ENCODE measurements around the gene ESPL1. TPM values are rescaled to one million over a fixed set of nuclear protein-coding genes. Genes with fewer than 3 reads are reported as not detected.

The ESPL1 gene
- total RNA-seq, 2 donors from 2014 or later = 80.1 to 92.1 TPM

DNA sequence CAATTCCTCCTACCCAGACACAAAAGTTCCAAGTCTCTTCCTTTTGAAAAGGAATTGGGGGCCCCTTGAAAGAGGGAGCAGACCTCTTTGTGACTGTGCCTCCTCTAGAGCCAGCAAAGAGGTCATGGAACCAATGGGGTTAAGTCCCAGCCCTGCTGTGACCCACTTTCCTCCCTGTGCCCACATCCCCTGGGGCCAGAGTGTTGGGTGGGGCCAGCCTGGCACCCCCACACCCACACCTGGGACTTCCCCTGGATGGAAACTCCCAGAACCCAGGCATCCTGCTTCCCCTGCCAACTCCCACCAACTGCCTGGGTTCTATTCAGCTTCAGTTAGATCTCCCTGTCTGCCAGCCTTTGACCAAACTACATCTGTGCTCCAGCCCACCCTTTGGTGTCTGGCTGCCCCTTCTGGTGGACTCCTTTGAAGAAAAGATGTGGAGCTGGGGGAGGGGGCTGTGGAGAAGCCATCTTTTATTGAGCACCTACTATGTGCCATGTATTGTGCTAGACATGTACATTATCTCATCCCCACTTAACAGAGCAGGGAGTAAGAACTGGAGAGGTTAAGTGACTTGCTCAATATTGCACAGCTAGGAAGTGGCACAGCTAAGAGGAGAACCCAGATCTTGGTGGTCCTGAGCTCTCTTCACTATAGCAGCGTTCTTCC, 31.5 kb upstream of the ESPL1 start:
- Mint-ChIP-seq H3K27ac (peak overlapping the region; percentile 94), H3K4me3 (peak overlapping the region; percentile 86), H3K9me3 (no peaks in the 10 kb centered on the region), H3K36me3 (ENCODE audit: low read depth) (no peaks in the 10 kb centered on the region), H3K4me1 (peaks cover 41% of the 10 kb centered on the region), H3K27me3 (no peaks in the 10 kb centered on the region)
- ATAC-seq (replicated peaks) = peak; percentile 31

DNA sequence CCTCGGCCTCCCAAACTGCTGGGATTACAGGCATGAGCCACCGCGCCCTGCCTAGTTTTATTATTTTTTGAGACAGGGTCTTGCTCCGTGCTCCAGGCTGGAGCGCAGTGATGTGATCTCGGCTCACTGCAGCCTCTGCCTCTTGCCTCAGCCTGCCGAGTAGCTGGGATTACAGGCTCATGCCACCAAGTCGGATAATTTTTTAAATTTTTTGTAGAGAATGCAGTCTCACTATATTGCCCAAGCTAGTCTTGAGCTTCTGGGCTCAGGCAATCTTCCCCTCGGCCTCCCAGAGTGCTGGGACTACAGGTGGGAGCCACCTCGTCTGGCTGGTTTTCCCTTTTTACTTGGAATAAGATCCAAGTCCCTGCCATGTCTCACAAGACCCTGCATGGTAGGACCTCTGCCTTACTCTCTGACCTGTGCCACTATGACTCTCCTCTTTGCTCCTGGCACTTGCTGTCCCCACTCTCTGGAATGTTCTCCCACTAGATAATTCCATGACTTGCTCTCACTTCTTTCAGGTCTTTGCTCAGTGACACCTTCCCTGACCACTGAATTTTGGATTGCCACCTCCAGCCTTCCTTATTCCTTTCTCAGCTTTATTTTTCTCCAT, 28.3 kb upstream of the ESPL1 start:
- H3K4me1 Mint-ChIP-seq = peaks cover 46% of the 10 kb centered on the region
- H3K27me3 Mint-ChIP-seq = no peaks in the 10 kb centered on the region
- no peaks in the 10 kb centered on the region for H3K36me3 Mint-ChIP-seq (ENCODE audit: low read depth)
- ATAC-seq (replicated peaks) = no peak
- no peaks in the 10 kb centered on the region for H3K9me3 Mint-ChIP-seq
- H3K27ac Mint-ChIP-seq = no peak overlapping the region
- no peak overlapping the region for H3K4me3 Mint-ChIP-seq

DNA sequence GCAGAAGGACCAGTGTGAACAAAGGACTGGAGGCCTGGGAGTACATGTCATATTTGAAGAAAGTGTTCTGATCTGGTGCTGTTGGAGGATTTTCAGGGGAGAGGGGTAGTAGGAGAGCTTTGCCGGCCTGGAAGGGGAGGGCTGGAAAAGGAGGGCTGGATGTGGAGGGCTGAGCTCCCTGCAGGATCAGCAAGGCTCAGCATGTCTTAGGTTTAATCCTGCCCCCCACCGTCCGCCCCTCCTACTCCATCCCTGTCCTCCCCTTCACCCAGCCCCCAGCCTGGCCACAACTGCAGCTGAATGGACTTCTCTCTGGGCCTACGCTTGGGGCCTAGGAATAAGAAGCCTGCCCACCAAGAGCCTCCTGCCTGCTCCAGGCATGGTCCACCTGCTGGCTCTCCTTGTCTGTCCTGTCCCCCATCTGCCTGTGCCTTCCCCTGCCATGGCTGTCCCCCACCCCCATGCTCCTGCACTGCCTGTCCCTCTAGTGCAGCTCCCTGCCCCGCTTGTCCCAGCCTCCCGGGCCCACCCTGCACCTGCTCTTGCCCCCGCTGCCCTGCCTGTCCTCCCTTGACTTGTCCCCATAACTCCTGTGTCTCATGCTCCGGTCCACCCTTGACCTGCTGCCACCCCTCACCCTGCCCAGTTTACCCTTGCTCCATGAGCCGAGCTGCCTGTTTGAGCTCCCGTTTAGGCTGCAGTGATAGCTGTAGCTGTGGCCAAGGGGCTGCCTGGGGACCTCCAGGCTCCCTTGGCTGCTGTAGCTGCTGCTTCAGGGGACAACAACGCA, 26.3 kb upstream of the ESPL1 start:
- Mint-ChIP-seq H3K4me1 (peaks cover 29% of the 10 kb centered on the region), H3K9me3 (no peaks in the 10 kb centered on the region), H3K27me3 (no peaks in the 10 kb centered on the region), H3K36me3 (ENCODE audit: low read depth) (no peaks in the 10 kb centered on the region), H3K27ac (peak overlapping the region; percentile 21), H3K4me3 (no peak overlapping the region)
- ATAC-seq (replicated peaks) = no peak

DNA sequence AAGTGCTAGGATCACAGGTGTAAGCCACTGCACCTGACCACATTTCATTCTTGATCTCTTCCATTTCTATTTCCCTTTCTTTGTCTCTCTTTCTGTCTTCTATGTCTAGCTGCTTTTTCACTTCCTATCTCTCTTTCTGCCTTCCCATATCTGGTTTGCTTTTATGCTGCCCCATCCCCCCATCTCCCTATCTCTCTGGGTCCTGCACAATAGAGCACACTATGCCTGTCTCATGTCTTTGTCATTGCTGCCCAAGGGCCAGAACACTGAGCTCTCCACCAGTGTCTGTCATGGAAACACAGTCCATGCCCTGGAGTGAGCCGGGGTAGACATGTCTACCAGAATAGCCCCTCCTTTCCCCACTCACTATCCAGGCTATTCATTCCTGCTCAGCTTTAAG, 23.8 kb upstream of the ESPL1 start:
- H3K27ac Mint-ChIP-seq = peak overlapping the region; percentile 25
- no peaks in the 10 kb centered on the region for H3K36me3 Mint-ChIP-seq (ENCODE audit: low read depth)
- no peaks in the 10 kb centered on the region for H3K9me3 Mint-ChIP-seq
- ATAC-seq (replicated peaks) = no peak
- no peak overlapping the region for H3K4me3 Mint-ChIP-seq
- no peaks in the 10 kb centered on the region for H3K27me3 Mint-ChIP-seq
- peaks cover 20% of the 10 kb centered on the region for H3K4me1 Mint-ChIP-seq

DNA sequence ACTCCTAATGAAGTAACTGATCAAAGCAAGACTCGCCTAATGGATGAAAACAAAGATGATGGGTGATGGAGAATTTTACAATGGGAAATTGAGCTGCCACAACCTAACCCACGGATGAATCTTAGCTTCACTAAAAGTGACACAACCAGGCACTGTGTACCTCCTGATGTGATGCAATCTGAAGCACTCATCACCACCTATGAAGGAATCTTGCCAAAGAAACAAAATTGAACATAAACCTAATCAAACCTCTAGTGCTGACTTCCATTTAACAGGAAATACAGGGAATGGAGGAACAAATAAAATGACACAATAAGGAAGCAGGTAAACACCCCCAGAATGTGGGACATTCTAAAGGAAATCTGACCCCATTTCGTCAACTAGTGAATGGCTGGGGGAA, 22.8 kb upstream of the ESPL1 start:
- H3K36me3 Mint-ChIP-seq (ENCODE audit: low read depth) = no peaks in the 10 kb centered on the region
- no peak for ATAC-seq (replicated peaks)
- H3K4me1 Mint-ChIP-seq = peaks cover 16% of the 10 kb centered on the region
- H3K9me3 Mint-ChIP-seq = no peaks in the 10 kb centered on the region
- H3K27ac Mint-ChIP-seq = no peak overlapping the region
- H3K27me3 Mint-ChIP-seq = no peaks in the 10 kb centered on the region
- no peak overlapping the region for H3K4me3 Mint-ChIP-seq

DNA sequence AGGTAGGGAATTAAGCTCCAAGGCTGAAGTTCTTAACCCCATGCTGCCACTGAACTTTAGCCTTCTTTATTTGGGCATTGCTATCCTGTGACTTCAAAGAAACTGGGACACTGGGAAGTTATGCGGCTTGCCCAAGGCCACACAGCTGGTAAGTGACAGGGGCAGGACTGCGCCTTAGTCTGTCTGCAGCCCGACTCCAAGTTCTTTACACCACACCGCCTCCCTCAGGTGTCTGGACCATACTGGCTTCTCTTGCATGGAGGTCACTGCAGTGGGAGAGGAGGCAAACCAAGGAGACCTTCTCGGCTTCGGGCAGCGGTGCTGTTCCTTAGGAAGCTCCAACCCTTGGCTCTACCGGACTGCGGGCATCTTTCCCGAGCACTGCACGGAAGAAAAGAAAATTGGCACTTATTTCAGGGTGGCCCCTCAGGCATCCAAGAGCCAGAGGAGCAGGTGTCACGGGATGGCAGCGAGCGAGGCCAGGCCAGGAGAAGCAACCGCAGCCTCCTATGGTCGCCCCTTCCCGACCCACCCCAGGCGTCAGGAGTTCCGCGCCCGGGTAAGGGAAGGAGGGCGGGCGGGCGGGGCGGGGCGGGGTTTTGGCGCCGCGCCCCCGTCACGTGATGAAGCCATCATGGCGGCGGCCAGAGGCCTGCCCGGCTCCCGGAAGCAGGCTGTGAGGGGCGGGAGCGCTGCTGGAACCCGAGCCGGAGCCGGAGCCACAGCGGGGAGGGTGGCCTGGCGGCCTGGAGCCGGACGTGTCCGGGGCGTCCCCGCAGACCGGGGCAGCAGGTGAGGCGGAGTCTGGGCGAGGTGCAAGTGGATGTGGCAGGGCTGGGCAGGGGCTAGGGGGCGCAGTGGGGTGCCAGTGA, 16.4 kb upstream of the ESPL1 start:
- Mint-ChIP-seq H3K4me1 (peaks cover 23% of the 10 kb centered on the region), H3K4me3 (peak overlapping the region; percentile 94), H3K9me3 (no peaks in the 10 kb centered on the region), H3K27ac (peak overlapping the region; percentile 93), H3K36me3 (ENCODE audit: low read depth) (peaks cover 32% of the 10 kb centered on the region), H3K27me3 (no peaks in the 10 kb centered on the region)
- ATAC-seq (replicated peaks) = peak; percentile 89

DNA sequence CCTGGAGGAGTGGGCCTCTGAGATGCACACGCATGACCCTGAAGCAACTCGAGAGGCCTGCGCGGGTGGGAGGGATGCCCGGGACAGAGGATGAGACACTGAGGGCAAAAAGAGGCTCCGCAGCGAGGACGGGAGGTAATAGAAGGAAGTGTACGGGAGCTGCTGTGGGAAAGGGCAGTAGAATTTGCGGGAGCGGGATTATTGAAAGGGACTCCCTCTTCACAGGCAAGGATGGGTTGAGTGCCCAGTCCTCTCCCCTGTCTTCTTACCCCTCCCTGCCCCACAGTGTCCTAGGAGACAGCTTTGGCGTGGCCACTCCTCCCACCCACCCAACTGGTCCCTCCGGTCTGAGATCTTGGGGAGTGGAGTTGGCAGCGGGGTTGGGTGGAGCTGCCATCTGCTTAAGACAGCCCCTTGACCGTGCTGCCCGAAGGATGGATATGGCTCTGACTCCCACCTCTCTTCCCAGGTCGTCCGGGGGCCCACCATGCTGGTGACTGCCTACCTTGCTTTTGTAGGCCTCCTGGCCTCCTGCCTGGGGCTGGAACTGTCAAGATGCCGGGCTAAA, 15.7 kb upstream of the ESPL1 start:
- no peaks in the 10 kb centered on the region for H3K27me3 Mint-ChIP-seq

DNA sequence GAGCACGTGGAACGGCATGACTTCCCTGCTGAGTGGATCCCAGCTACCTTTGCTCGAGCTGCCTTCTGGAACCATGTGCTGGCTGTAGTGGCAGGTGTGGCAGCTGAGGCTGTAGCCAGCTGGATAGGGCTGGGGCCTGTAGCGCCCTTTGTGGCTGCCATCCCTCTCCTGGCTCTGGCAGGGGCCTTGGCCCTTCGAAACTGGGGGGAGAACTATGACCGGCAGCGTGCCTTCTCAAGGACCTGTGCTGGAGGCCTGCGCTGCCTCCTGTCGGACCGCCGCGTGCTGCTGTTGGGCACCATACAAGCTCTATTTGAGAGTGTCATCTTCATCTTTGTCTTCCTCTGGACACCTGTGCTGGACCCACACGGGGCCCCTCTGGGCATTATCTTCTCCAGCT, 14.8 kb upstream of the ESPL1 start:
- peak overlapping the region; percentile 94 for H3K4me3 Mint-ChIP-seq
- H3K27ac Mint-ChIP-seq = peak overlapping the region; percentile 93
- H3K27me3 Mint-ChIP-seq = no peaks in the 10 kb centered on the region
- ATAC-seq (replicated peaks) = no peak
- peaks cover 23% of the 10 kb centered on the region for H3K4me1 Mint-ChIP-seq
- no peaks in the 10 kb centered on the region for H3K9me3 Mint-ChIP-seq
- H3K36me3 Mint-ChIP-seq (ENCODE audit: low read depth) = peaks cover 32% of the 10 kb centered on the region

More for the DNA sequence above, 15.7 kb upstream of the ESPL1 start:
- ATAC-seq (replicated peaks) = peak; percentile 29
- H3K9me3 Mint-ChIP-seq = no peaks in the 10 kb centered on the region
- H3K27ac Mint-ChIP-seq = peak overlapping the region; percentile 93
- peaks cover 32% of the 10 kb centered on the region for H3K36me3 Mint-ChIP-seq (ENCODE audit: low read depth)
- peak overlapping the region; percentile 94 for H3K4me3 Mint-ChIP-seq
- H3K4me1 Mint-ChIP-seq = peaks cover 23% of the 10 kb centered on the region

DNA sequence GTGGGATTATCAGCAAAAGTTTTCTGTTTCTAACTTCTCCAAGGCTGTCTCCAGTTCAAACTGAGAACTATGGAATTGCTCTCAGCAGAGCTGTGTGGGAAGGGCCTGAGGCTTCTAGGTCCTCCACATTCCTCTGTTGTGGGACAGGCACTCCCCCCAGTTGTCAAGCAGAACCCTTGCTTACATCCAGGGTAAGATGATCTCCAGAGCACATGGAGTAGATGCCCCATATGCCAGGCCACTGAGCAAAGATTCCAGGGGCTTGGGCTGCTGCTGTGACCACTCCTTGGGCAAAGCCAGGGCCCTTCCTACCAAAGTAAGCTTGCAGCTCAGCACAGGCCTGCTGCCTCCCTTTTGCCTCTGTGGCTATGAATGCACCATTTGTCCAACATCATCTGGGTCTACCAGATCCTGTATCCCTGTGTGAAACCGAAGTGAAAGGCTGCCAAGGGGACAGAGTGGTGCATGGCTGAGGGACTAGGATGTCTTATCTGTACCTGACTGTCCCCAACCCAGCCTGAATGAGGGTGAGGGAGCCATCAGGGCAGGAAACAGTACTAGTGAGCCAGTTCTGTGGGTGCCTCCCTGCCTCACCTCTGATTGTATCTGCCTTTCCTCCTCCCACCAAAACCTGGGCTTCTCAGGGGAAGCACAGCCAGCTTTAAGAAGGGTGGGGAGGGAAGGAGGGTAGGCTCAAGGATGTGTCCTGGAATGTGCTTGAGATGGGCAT, 13.1 kb upstream of the ESPL1 start:
- ATAC-seq (replicated peaks) = no peak
- peak overlapping the region; percentile 94 for H3K4me3 Mint-ChIP-seq
- H3K27ac Mint-ChIP-seq = peak overlapping the region; percentile 62
- H3K9me3 Mint-ChIP-seq = no peaks in the 10 kb centered on the region
- H3K36me3 Mint-ChIP-seq (ENCODE audit: low read depth) = peaks cover 32% of the 10 kb centered on the region
- H3K4me1 Mint-ChIP-seq = peaks cover 30% of the 10 kb centered on the region
- no peaks in the 10 kb centered on the region for H3K27me3 Mint-ChIP-seq

DNA sequence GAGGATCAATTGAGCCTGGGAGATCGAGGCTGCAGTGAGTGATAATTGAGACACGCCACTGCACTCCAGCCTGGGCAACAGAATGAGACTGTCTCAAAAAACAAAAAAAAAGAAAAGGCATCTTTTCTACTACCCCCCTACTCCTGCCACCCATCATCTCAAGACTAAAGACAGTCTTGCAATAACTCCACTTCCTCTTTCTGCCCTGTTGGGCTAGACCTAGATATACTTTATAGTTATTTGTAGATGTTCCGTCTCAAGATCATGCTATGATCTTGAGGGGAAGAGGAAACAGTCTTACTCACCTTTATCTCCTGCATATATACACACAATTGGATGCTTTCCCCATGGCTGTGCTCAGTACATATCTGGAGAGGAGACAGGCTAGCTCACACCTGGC, 12.1 kb upstream of the ESPL1 start:
- no peaks in the 10 kb centered on the region for H3K9me3 Mint-ChIP-seq
- peaks cover 27% of the 10 kb centered on the region for H3K4me1 Mint-ChIP-seq
- peak overlapping the region; percentile 62 for H3K27ac Mint-ChIP-seq
- H3K36me3 Mint-ChIP-seq (ENCODE audit: low read depth) = peaks cover 32% of the 10 kb centered on the region
- no peak for ATAC-seq (replicated peaks)
- peak overlapping the region; percentile 94 for H3K4me3 Mint-ChIP-seq
- H3K27me3 Mint-ChIP-seq = no peaks in the 10 kb centered on the region

DNA sequence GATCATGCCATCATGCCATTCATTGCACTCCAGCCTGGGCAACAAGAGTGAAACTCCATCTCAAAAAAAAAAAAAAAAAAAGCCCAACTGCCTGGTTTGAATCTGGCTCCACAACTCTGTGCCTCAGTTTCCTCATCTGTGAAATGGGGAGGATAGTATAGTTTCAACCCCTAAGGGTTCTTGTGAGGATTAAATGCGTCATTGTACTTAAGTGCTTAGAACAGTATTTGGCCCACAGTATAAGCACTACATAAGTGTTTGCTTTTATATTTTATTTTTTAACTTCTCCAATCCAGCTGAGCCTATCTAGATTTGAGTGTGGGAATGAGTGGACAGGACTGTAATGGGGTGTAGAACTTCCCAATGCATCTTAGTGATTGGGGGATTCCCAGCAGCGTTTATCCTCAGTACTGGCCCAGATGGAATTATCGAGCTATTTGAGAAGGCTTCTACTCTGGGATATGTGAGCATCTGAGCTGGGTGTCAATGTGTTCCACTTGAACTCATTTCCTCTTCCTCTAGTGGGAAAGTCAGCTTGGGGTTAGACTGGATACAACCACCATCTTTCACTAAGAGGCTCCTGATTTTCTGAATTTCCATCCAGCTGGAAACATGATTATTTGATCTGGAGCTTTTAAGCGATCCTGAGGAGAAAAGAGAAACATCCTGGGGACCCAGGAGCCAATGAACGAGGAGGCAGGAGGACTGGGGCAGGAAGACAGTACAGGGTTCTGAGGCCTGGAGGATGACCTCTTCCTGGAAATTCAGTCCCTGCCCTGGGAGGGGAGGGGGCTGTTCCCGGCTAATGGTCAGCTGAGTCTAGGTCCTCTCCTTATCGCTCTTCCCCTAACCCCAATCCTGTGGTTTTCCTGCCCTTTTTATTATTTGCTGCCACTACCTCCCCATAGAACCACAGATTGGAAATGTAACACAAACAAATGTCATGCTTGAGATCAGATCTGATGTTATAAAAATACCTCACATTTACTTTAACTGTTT, 9.3 kb upstream of the ESPL1 start:
- H3K4me3 Mint-ChIP-seq = peak overlapping the region; percentile 31
- ATAC-seq (replicated peaks) = no peak
- H3K27ac Mint-ChIP-seq = peak overlapping the region; percentile 90

DNA sequence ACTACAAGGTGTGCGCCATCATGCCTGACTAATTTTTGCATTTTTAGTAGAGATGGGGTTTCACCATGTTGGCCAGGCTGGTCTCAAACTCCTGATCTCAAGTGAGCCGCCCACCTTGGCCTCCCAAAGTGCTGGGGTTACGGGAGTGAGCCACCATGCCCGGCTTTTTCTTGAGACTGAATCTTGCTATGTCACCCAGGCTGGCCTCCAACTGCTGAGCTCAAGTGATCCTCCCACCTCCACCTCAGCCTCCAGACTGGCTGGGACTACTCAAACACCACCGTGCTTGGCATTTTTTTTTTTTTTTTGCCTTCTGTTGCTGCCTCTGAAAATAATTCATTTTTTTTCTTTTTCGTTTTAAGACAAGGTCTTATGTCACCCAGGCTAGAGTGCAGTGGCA, 8.2 kb upstream of the ESPL1 start:
- no peak for ATAC-seq (replicated peaks)
- H3K4me1 Mint-ChIP-seq = peaks cover 13% of the 10 kb centered on the region
- H3K4me3 Mint-ChIP-seq = no peak overlapping the region
- H3K27ac Mint-ChIP-seq = no peak overlapping the region
- no peaks in the 10 kb centered on the region for H3K9me3 Mint-ChIP-seq
- no peaks in the 10 kb centered on the region for H3K27me3 Mint-ChIP-seq
- peaks cover 2% of the 10 kb centered on the region for H3K36me3 Mint-ChIP-seq (ENCODE audit: low read depth)

More for the DNA sequence above, 9.3 kb upstream of the ESPL1 start:
- no peaks in the 10 kb centered on the region for H3K9me3 Mint-ChIP-seq
- peaks cover 15% of the 10 kb centered on the region for H3K4me1 Mint-ChIP-seq
- H3K36me3 Mint-ChIP-seq (ENCODE audit: low read depth) = peaks cover 13% of the 10 kb centered on the region
- no peaks in the 10 kb centered on the region for H3K27me3 Mint-ChIP-seq

Data from activated T-helper 17 cell treated with anti-CD3 and anti-CD28 coated beads, Interleukin-2, amount 50 U/mL, for 72 hours (primary cell).